ENCODE data around the gene CD38.

Gene CD38

DNA sequence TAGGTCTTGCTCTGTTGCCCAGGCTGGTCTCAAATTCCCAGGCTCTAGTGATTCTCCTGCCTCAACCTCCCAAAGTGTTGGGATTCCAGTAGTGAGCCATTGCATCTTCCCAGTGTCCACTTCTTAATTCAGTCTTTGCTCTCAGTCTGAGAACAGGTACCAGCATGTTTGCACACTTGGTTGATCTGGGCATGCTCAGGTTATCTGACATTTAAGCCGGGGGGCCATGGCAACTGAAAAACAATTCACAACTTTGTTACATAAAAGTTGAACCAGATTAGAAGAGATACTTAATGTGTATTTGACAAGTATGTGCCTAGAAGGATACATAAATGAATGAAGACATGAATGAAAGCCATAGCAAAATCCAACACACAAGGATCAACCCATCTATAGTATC lies 121.4 kb downstream of the CD38 start:
- DNase-seq (ENCODE audit: low read depth) = no peak

DNA sequence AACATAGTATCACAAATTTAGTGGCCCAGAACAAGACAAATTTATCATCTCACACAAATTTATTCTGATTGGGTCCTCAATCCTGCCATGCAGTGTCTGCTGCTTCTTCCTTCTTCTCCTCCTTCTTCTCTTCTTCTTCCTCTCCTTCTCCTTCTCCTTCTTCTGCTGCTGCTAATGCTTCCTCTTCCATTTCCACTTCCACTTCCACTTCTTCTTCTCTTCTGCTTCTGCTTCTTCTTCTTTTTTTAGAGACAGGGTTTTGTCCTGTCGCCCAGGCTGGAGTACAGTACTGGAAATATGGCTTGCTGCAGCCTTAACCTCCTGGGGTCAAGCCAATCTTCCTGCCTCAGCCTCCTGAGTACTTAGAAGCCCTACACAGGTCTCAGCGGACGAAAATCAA lies 122.9 kb downstream of the CD38 start:
- no peak for DNase-seq (ENCODE audit: low read depth)

DNA sequence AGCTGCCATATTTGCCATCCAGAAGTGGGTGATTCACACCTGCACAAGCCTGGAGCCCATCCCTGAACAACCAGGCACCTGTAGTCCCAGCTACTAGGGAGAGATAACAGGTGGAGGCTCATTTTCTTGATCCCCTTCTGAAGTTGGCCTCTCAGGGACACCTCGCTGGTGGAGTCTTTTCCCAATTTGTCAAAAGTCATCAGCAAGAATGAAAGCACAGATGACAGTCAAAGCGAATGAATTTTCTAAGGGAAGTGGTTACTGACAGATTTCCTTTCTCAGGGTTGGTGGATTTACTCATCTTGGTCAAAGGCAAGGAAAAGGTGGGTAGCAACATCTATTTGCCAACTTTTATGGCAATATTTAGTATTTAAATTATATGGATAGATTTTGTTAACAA lies 123.9 kb downstream of the CD38 start:
- DNase-seq (ENCODE audit: low read depth) = no peak

DNA sequence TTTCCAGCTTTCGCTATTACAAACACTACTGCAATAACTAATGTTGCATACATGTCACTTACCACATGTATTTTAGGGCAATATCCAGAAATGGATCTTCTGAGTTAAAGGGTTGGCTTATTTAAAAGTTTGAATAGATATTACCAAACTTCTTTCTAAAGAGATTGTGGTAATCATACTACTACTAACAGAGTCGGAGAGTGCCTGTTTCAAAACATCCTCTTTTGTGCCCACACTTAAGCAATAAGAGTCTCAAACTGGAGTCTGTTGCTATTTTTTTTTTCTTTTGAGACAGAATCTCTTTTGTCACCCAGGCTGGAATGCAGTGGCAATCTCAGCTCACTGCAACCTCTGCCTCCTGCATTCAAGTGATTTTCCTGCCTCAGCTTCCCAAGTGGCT lies 124.6 kb downstream of the CD38 start:
- no peak for DNase-seq (ENCODE audit: low read depth)

Data from activated T-cell treated with anti-CD3 and anti-CD28 coated beads for 24 hours (primary cell).